SK-N-SH treated with all-trans-retinoic acid at 6 μM for 48 hours (cell line): ENCODE results near the gene SPECC1L.

Experiments used
- ATAC-seq: fragments of 200-7000 bp; cut with Tn5 transposase; 3 replicates; pipeline ENCODE4 v1.9.1; 2020; ENCODE audit warnings: mild to moderate bottlenecking, moderate library complexity
- ARNTL ChIP-seq: fragments of 450-650 bp; formaldehyde crosslinking; IDR thresholded peaks from 2 replicates; pipeline ENCODE4 v1.5.0; 2020; ENCODE audit warnings: low read depth, mild to moderate bottlenecking, moderate library complexity, borderline replicate concordance
- BACH2 ChIP-seq: fragments of 250-450 bp; sonication (Bioruptor Pico); IDR thresholded peaks from 2 replicates; pipeline ENCODE4 v1.9.0; 2021; ENCODE audit warnings: mild to moderate bottlenecking, borderline replicate concordance
- CREB5 ChIP-seq: fragments of 250-450 bp; sonication (Bioruptor Pico); IDR thresholded peaks from 2 replicates; pipeline ENCODE4 v1.5.1; 2020; ENCODE audit warnings: low read depth, mild to moderate bottlenecking, moderate library complexity
- CSDC2 ChIP-seq: fragments of 250-450 bp; sonication (Bioruptor Pico); IDR thresholded peaks from 2 replicates; pipeline ENCODE4 v1.5.0; 2020; ENCODE audit warnings: mild to moderate bottlenecking, moderate library complexity
- CSRNP3 ChIP-seq: fragments of 250-450 bp; sonication (Bioruptor Pico); IDR thresholded peaks from 2 replicates; pipeline ENCODE4 v1.5.1; 2021; ENCODE audit warnings: mild to moderate bottlenecking, moderate library complexity
- ESRRG ChIP-seq: fragments of 250-450 bp; sonication (Bioruptor Pico); IDR thresholded peaks from 2 replicates; pipeline ENCODE4 v1.6.1; 2021; ENCODE audit warnings: mild to moderate bottlenecking
- GLIS3 ChIP-seq: fragments of 250-450 bp; sonication (Bioruptor Pico); IDR thresholded peaks from 2 replicates; pipeline ENCODE4 v1.5.0; 2020; ENCODE audit warnings: mild to moderate bottlenecking, moderate library complexity
- ISL1 ChIP-seq: fragments of 250-450 bp; sonication (Bioruptor Pico); IDR thresholded peaks from 2 replicates; pipeline ENCODE4 v2.1.2; 2022; ENCODE audit warnings: mild to moderate bottlenecking, moderate library complexity
- OSR1 ChIP-seq: fragments of 250-450 bp; sonication (Bioruptor Pico); IDR thresholded peaks from 2 replicates; pipeline ENCODE4 v1.8.0; 2022; ENCODE audit warnings: moderate library complexity, mild to moderate bottlenecking, inconsistent platforms
- PATZ1 ChIP-seq: fragments of 250-450 bp; sonication (Bioruptor Pico); IDR thresholded peaks from 2 replicates; pipeline ENCODE4 v1.8.0; 2020; ENCODE audit warnings: mild to moderate bottlenecking, moderate library complexity, borderline replicate concordance
- POU6F1 ChIP-seq: fragments of 250-450 bp; sonication (Bioruptor Pico); IDR thresholded peaks from 2 replicates; pipeline ENCODE4 v1.8.0; 2021; ENCODE audit warnings: low read depth, mild to moderate bottlenecking, moderate library complexity, borderline replicate concordance
- PPARA ChIP-seq: fragments of 250-450 bp; sonication (Bioruptor Pico); IDR thresholded peaks from 2 replicates; pipeline ENCODE4 v1.5.0; 2020; ENCODE audit warnings: mild to moderate bottlenecking, borderline replicate concordance
- RARB ChIP-seq: fragments of 250-450 bp; sonication (Bioruptor Pico); IDR thresholded peaks from 2 replicates; pipeline ENCODE4 v1.8.0; 2021; ENCODE audit warnings: mild to moderate bottlenecking, moderate library complexity
- SNAI2 ChIP-seq: fragments of 250-450 bp; sonication (Bioruptor Pico); IDR thresholded peaks from 2 replicates; pipeline ENCODE4 v1.5.0; 2020; ENCODE audit warnings: mild to moderate bottlenecking, moderate library complexity
- TCF4 ChIP-seq: fragments of 250-450 bp; sonication (Bioruptor Pico); IDR thresholded peaks from 2 replicates; pipeline ENCODE4 v1.8.0; 2021; ENCODE audit warnings: mild to moderate bottlenecking, moderate library complexity, borderline replicate concordance
- TOX ChIP-seq: fragments of 250-450 bp; sonication (Bioruptor Pico); IDR thresholded peaks from 2 replicates; pipeline ENCODE4 v1.8.0; 2021; ENCODE audit warnings: mild to moderate bottlenecking, moderate library complexity, borderline replicate concordance
- TSHZ2 ChIP-seq: fragments of 250-450 bp; sonication (Bioruptor Pico); IDR thresholded peaks from 2 replicates; pipeline ENCODE4 v1.5.0; 2020; ENCODE audit warnings: mild to moderate bottlenecking, moderate library complexity
- ZFP3 ChIP-seq: fragments of 250-450 bp; sonication (Bioruptor Pico); IDR thresholded peaks from 2 replicates; pipeline ENCODE4 v1.5.0; 2020; ENCODE audit warnings: mild to moderate bottlenecking, moderate library complexity
- ZFP30 ChIP-seq: fragments of 450-650 bp; formaldehyde crosslinking; IDR thresholded peaks from 2 replicates; pipeline ENCODE4 v1.5.0; 2022; ENCODE audit warnings: mild to moderate bottlenecking, moderate library complexity
- ZNF565 ChIP-seq: fragments of 450-650 bp; formaldehyde crosslinking; conservative IDR thresholded peaks from 2 replicates; pipeline ENCODE4 v1.5.0; 2020; ENCODE audit warnings: low read depth, mild to moderate bottlenecking, moderate library complexity
- ZNF70 ChIP-seq: fragments of 450-650 bp; formaldehyde crosslinking; IDR thresholded peaks from 2 replicates; pipeline ENCODE4 v1.5.0; 2020; ENCODE audit warnings: mild to moderate bottlenecking, moderate library complexity
- ZNF8 ChIP-seq: fragments of 450-650 bp; formaldehyde crosslinking; IDR thresholded peaks from 2 replicates; pipeline ENCODE4 v1.5.0; 2020; ENCODE audit warnings: mild to moderate bottlenecking, moderate library complexity

Gene SPECC1L

GRCh38 chr22:24390576-24390975 lies 119.9 kb downstream of the SPECC1L start (continued):
- TF ChIP-seq ARNTL (CRISPR knock-in tag) (no peak), ISL1 (no peak), TCF4 (CRISPR knock-in tag) (no peak), ZNF70 (no peak), ZNF565 (no peak), ZFP3 (CRISPR knock-in tag) (no peak), POU6F1 (no peak), RARB (CRISPR knock-in tag) (no peak), TOX (CRISPR knock-in tag) (no peak)

- ATAC-seq = peak; percentile 79
- TF ChIP-seq TCF4 (CRISPR knock-in tag) (no peak), ARNTL (CRISPR knock-in tag) (no peak), ZNF565 (no peak), GLIS3 (CRISPR knock-in tag) (no peak), PPARA (no peak), BACH2 (CRISPR knock-in tag) (no peak), TSHZ2 (CRISPR knock-in tag) (no peak), ZFP3 (CRISPR knock-in tag) (no peak; the same call in 1 of the 2 replicates), SNAI2 (CRISPR knock-in tag) (no peak; the same call in 1 of the 2 replicates), OSR1 (no peak), ZNF70 (no peak), CSDC2 (CRISPR knock-in tag) (no peak), POU6F1 (no peak), CSRNP3 (CRISPR knock-in tag) (no peak), ISL1 (no peak), CREB5 (CRISPR knock-in tag) (no peak), TOX (CRISPR knock-in tag) (no peak), ESRRG (CRISPR knock-in tag) (no peak)
- TF ChIP-seq, all 23 proteins: peak for 0
Observed at GRCh38 chr22:24391836-24392217, 121.2 kb downstream of the SPECC1L start.

- peak; percentile 54; the same call in 2 of the 3 replicates for ATAC-seq
- TF ChIP-seq CREB5 (CRISPR knock-in tag) (peak; percentile 46; the same call in 1 of the 2 replicates), POU6F1 (0 out of 2 replicates have a peak, but pooled peaks have one; percentile 10), TCF4 (CRISPR knock-in tag) (peak; percentile 95), ZNF8 (CRISPR knock-in tag) (no peak), ZNF565 (no peak; the same call in 1 of the 2 replicates), ZNF70 (no peak), CSDC2 (CRISPR knock-in tag) (no peak), GLIS3 (CRISPR knock-in tag) (no peak), PPARA (no peak), ESRRG (CRISPR knock-in tag) (peak; percentile 59), BACH2 (CRISPR knock-in tag) (no peak), PATZ1 (CRISPR knock-in tag) (no peak), ZFP3 (CRISPR knock-in tag) (0 out of 2 replicates have a peak, but pooled peaks have one; percentile 49), ZFP30 (CRISPR knock-in tag) (no peak)
Observed at GRCh38 chr22:24392218-24392931, 121.7 kb downstream of the SPECC1L start.
